Endothelial cell of umbilical vein (primary cell): ENCODE data around the gene WNT9A.

Source experiments
- FOS ChIP-seq: IDR thresholded peaks from 2 replicates; pipeline ENCODE4 v1.6.1; 2011; ENCODE audit warnings: mild to moderate bottlenecking, low read length, moderate library complexity, borderline replicate concordance; ENCODE audit not compliant: insufficient read depth
- JUN ChIP-seq: IDR thresholded peaks from 2 replicates; pipeline ENCODE4 v1.6.1; 2011; ENCODE audit warnings: borderline replicate concordance, low read depth; ENCODE audit not compliant: insufficient read length, insufficient read depth
- POLR2A ChIP-seq: IDR thresholded peaks from 2 replicates; pipeline ENCODE4 v1.6.1; 2012; ENCODE audit warnings: low read depth, mild to moderate bottlenecking, control low read depth, low read length
- POLR2AphosphoS5 ChIP-seq: IDR thresholded peaks from 2 replicates; pipeline ENCODE4 v1.6.1; 2012; ENCODE audit warnings: low read depth, mild to moderate bottlenecking, control low read depth, low read length, moderate library complexity; ENCODE audit not compliant: insufficient read depth
- TF ChIP-seq, protein P1 (sequence below), 2 donors: IDR thresholded peaks; 1 replicate in 1 of 2; 2 replicates in 1 of 2; pipeline ENCODE4 v1.5.1; 2011; ENCODE audit warnings: low read length in 2 of 2, mild to moderate bottlenecking in 2 of 2, moderate library complexity in 2 of 2, control low read depth in 1 of 2, inconsistent platforms in 1 of 2, low read depth in 1 of 2; ENCODE audit not compliant: insufficient read depth in 1 of 2; ENCODE audit errors: extremely low read depth in 1 of 2

DNA sequence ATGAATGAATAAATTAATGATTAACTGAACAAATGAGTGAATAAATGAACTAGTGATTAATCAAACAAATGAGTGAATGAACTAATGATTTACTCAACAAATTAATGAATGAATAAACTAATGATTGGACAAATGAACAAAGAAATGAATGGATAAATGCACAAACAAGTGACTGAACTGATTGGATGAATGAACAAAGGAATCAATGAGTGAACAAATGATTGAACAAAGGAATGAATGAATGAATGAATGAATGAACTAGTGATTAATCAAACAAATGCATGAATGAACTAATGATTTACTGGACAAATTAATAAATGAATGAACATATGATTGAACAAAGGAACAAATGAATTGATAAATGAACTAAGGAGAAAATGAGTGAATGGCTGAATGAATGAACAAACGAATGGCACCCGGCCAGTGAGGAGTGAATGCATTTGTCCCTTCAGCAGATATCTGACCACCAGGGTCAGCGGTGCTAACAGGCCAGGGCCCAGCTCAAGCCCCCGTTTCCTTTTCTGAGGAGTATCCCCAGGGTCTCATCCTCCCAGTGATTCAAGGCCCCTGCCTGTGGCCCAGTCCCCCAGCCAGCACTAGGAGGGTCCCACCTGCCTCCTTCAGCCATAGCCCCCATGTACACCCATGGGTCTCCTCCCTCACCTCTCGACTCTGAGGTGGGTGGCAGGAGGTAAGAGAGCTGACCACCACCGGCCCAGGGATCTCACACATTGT is 49.9 kb downstream of the WNT9A start:
- TF ChIP-seq, protein P1, sequence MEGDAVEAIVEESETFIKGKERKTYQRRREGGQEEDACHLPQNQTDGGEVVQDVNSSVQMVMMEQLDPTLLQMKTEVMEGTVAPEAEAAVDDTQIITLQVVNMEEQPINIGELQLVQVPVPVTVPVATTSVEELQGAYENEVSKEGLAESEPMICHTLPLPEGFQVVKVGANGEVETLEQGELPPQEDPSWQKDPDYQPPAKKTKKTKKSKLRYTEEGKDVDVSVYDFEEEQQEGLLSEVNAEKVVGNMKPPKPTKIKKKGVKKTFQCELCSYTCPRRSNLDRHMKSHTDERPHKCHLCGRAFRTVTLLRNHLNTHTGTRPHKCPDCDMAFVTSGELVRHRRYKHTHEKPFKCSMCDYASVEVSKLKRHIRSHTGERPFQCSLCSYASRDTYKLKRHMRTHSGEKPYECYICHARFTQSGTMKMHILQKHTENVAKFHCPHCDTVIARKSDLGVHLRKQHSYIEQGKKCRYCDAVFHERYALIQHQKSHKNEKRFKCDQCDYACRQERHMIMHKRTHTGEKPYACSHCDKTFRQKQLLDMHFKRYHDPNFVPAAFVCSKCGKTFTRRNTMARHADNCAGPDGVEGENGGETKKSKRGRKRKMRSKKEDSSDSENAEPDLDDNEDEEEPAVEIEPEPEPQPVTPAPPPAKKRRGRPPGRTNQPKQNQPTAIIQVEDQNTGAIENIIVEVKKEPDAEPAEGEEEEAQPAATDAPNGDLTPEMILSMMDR (IDR thresholded peaks at IDR 0.05; ENCODE audit: extremely low read depth in 1 of 2, insufficient read depth in 1 of 2, low read depth in 1 of 2, low read length in 2 of 2), result no peak
- TF ChIP-seq POLR2AphosphoS5 (no peak), JUN (no peak), FOS (no peak), POLR2A (no peak)
